ENCODE data around the gene IBA57.

DNA sequence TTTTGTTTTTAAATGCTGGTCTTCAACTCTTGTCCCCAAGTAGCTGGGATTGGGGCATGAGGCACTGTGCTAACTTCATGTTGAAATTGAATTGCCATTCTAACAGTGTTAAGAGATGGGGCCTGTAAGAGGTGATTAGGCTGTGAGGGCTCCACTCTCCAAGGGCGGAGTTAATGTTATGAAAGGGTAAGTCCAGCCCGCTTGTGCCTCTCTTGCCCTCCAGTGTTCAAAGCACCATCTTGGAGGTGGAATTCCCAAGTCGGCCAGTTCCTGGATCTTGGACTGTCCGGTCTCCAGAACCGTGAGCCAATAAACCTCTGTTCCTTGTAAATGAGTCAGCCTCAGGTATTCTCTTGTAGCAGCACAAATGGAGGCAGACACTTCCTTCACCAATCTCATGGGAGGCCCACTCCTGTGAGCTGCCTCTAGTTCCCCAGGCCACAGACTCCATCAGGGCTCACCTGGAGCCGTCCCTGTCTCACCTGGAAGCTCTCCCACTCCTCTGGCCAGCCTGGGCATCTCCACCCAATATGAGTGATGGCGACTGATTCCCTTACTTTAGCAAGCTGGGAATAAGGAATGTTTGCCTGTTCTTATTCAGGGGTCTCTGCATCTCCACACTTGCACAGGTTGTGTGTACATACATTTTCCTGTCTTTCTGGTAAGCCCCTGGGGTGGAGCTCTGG lies 15.5 kb downstream of the IBA57 start:
- TF ChIP-seq, protein P1, sequence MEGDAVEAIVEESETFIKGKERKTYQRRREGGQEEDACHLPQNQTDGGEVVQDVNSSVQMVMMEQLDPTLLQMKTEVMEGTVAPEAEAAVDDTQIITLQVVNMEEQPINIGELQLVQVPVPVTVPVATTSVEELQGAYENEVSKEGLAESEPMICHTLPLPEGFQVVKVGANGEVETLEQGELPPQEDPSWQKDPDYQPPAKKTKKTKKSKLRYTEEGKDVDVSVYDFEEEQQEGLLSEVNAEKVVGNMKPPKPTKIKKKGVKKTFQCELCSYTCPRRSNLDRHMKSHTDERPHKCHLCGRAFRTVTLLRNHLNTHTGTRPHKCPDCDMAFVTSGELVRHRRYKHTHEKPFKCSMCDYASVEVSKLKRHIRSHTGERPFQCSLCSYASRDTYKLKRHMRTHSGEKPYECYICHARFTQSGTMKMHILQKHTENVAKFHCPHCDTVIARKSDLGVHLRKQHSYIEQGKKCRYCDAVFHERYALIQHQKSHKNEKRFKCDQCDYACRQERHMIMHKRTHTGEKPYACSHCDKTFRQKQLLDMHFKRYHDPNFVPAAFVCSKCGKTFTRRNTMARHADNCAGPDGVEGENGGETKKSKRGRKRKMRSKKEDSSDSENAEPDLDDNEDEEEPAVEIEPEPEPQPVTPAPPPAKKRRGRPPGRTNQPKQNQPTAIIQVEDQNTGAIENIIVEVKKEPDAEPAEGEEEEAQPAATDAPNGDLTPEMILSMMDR (IDR thresholded peaks at IDR 0.05), result no peak
- no peak for TF ChIP-seq POLR2A (IDR thresholded peaks at IDR 0.05)
